BJ (cell line): ENCODE results near the gene THSD7A. TPM values are rescaled to one million over a fixed set of nuclear protein-coding genes. Genes with fewer than 3 reads are reported as not detected.

Experiments
- CTCF ChIA-PET: fragments of 350-600 bp; formaldehyde crosslinking; extraction: SDS; loops from one replicate; lab custom pipeline; 2021; ENCODE audit warnings: antibody characterized with exemption, inconsistent platforms; lab: Yijun Ruan, JAX
- POLR2A ChIA-PET: fragments of 300-600 bp; sonication (Branson Sonifier 250); formaldehyde crosslinking; extraction: SDS; loops from one replicate; lab custom pipeline; 2021; ENCODE audit warnings: antibody characterized with exemption; lab: Charles Lee
- DNase-seq: peaks from one replicate; pipeline ENCODE4 v3.0.0-alpha.2; 2011; ENCODE audit warnings: low read depth
- H3K27me3 ChIP-seq: 2 replicates; pipeline ENCODE4 v1.6.0; 2011; ENCODE audit warnings: low read length; ENCODE audit not compliant: control insufficient read depth, insufficient read depth
- H3K36me3 ChIP-seq: 2 replicates; pipeline ENCODE4 v1.5.1; 2011; ENCODE audit warnings: low read length; ENCODE audit not compliant: control insufficient read depth, insufficient read depth
- H3K4me3 ChIP-seq: 2 replicates; pipeline ENCODE4 v1.5.1; 2011; ENCODE audit warnings: low read depth, mild to moderate bottlenecking, control low read depth, low read length
- polyA plus RNA-seq: library from polyadenylated mRNA; depleted of rRNA; stranded (reverse); fragments of >200 nt; gene quantifications from 2 replicates; pipeline ENCODE4 v1.2.3, GENCODE V29; 2011
- TF ChIP-seq, protein P1 (sequence below): IDR thresholded peaks from 2 replicates; pipeline ENCODE4 v1.5.1; 2011; ENCODE audit warnings: low read depth, mild to moderate bottlenecking, control low read depth, inconsistent platforms, low read length, moderate library complexity; ENCODE audit not compliant: insufficient read depth

THSD7A gene
- polyA plus RNA-seq, 1 experiment = 0.02 TPM

DNA sequence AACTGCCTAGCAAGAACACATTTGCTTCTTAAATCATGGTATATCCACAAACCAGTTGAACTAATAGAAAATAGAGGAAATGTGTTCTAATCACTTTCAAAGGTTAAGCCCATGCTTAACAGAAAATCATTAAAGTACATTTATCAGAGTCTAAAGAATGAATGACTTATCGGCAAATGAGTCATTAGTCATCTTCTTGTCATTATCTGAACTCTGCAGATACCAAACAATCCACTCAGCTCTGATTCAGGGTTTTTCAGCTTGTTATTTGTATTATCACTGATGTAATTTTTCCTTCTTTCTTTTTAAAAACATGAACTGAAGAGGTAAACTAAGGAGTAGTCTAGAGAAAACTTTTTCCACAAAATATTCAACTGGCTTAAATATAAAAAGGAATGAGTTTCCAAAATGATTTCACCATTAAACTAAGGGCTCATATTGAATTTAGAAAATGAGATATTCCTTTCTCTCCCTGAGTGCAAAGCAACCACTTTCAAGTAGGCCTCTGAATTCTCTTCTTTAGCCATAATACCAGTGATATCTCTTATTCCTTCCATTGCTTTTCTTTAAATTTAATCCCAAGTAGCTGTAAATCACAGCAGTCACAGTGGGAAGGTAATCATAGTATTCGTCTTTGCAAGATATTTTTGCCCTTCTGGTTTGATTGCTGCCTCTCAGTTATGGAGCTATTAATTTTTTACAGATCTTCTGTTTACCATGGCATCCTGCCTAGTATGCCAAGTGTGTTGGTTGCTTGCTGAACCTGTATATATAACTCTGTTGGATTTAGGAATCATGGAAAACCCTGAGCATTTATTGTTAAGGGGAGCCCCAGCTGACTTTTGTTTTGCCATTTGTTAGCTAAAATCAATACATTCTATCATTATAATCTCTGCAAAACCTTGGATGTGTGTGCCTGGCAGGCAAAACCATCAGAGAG, 125.1 kb downstream of the THSD7A start:
- POLR2A ChIA-PET = no interaction called here
- no peaks in the 10 kb centered on the region for H3K27me3 ChIP-seq
- H3K4me3 ChIP-seq = no peak overlapping the region
- CTCF ChIA-PET = no interaction called here
- no peaks in the 10 kb centered on the region for H3K36me3 ChIP-seq
- TF ChIP-seq, protein P1, sequence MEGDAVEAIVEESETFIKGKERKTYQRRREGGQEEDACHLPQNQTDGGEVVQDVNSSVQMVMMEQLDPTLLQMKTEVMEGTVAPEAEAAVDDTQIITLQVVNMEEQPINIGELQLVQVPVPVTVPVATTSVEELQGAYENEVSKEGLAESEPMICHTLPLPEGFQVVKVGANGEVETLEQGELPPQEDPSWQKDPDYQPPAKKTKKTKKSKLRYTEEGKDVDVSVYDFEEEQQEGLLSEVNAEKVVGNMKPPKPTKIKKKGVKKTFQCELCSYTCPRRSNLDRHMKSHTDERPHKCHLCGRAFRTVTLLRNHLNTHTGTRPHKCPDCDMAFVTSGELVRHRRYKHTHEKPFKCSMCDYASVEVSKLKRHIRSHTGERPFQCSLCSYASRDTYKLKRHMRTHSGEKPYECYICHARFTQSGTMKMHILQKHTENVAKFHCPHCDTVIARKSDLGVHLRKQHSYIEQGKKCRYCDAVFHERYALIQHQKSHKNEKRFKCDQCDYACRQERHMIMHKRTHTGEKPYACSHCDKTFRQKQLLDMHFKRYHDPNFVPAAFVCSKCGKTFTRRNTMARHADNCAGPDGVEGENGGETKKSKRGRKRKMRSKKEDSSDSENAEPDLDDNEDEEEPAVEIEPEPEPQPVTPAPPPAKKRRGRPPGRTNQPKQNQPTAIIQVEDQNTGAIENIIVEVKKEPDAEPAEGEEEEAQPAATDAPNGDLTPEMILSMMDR = no peak
- DNase-seq = no peak

DNA sequence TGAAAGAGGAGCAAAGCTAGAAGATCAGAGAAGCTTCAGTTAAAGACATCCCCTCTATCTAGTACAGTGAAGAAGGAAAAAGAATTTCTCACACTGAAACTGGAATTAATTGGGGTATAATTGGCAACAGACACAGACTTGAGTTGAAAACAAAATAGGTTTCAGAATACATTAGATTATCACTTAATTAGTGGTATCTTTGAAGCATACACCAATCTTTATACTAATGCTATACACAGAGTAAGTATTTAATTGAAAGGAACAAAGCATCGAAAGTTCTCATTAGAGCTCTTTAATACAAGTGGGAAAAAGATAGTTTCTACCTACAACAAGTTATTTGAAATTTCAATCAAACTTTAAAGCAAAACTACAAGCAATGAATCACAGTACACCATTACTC, 128.2 kb downstream of the THSD7A start:
- Histone ChIP-seq H3K4me3 (no peak overlapping the region), H3K36me3 (no peaks in the 10 kb centered on the region), H3K27me3 (no peaks in the 10 kb centered on the region)
- POLR2A ChIA-PET = no interaction called here
- CTCF ChIA-PET = no interaction called here
- DNase-seq = no peak
- TF ChIP-seq, protein P1 = no peak

GRCh38 chr7:11702938-11703337, 129.1 kb downstream of the THSD7A start:
- TF ChIP-seq, protein P1 = no peak
- ChIA-PET POLR2A (no interaction called here), CTCF (interaction anchor here (0.8 kb wide), 1 partner anchor 55 kb away, joined by 3 read pairs; no protein-coding TSS in a partner anchor)

DNA sequence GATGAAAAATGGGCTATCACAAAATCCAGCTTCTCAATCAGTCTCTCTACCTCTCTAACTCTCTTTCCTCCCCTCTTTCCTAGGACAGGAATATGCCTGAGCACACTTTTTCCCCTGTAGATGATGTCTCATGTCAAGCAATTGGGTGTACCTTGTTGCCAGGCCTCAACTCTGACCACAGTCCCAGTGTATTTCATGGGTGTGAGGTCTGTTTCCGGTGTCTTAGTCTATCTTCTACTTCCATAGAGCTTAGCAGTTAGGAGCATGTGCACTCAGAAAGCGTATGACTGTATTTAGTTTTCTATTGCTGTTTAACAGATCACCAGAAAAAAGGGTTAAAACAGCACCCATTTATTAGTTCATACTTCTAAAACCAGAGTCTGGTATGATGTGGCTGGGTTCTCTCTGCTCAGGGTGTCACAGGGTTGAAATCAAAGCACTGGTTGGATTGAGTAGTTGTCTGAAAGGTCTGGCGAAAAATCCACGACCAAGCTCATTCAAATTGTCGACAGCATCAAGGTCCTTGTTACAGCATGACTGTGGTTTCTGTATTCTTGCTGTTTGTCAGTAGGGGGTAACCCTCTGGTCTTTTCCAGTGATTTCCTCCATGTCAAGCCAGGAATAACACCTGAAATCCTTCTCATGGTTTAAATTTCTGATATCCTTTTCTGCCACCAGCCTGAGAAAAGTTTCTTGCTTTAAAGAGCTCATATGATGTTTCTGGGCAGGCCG, 130.0 kb downstream of the THSD7A start:
- CTCF ChIA-PET = interaction anchor here (0.8 kb wide), 1 partner anchor 54 kb away, joined by 3 read pairs; no protein-coding TSS in a partner anchor

More at GRCh38 chr7:11702938-11703337, 129.1 kb downstream of the THSD7A start:
- no peak for DNase-seq
- Histone ChIP-seq H3K27me3 (no peaks in the 10 kb centered on the region), H3K36me3 (no peaks in the 10 kb centered on the region), H3K4me3 (no peak overlapping the region)

More for the DNA sequence above, 130.0 kb downstream of the THSD7A start:
- DNase-seq = no peak
- Histone ChIP-seq H3K36me3 (no peaks in the 10 kb centered on the region), H3K27me3 (no peaks in the 10 kb centered on the region), H3K4me3 (no peak overlapping the region)
- TF ChIP-seq, protein P1 = no peak
- POLR2A ChIA-PET = no interaction called here
